ENCODE measurements around the gene ULK4.

The ULK4 gene

DNA sequence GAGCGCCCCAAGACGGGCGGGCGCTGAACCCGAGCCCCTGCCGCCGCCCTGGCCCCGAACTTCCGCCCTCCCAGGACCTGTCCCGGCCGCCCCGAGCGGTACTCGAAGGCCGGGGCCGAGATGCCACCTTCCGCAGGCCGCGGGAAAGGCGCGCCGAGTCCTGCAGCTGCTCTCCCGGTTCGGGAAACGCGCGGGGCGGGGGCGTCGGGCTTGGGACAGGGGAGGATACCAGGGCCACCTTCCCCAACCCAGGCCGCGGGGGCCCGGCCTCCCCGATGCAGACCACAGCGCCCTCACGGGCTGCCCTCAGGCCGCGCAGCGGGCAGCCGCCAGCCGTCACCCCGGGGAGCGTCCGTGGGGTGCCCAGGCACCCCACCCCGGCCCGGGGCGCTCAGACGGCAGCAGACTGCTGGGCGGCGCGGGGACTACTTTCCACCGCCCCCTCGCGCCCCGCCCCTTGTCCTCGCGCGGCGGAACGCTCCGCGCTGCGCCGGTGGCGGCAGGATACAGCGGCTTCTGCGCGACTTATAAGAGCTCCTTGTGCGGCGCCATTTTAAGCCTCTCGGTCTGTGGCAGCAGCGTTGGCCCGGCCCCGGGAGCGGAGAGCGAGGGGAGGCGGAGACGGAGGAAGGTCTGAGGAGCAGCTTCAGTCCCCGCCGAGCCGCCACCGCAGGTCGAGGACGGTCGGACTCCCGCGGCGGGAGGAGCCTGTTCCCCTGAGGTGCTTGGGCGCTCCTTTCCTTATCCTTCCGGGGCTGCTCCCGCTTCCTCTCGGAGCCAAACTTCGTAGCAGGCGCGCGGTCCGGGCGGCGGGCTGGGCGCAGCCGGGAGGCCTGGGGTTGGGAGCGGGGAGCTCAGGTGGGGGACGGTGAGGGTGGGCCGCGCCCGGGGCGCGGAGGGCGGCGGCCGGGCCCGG, 762.7 kb downstream of the ULK4 start, which contains the start of gene CTNNB1:
Gene CTNNB1 (plus strand): TSS at position 556 of the 916 bp plus-strand sequence. CDS start 24,564 bp downstream, outside the sequence.
- H3K9me2 ChIP-seq (replicated peaks; ENCODE audit: control insufficient read depth, low read length) = no peaks in the 10 kb centered on the region
- peaks cover 26% of the 10 kb centered on the region for H3K36me3 ChIP-seq (ENCODE audit: control insufficient read depth, low read length)
- peaks cover 35% of the 10 kb centered on the region for H3K4me1 ChIP-seq (ENCODE audit: control insufficient read depth, low read length)
- H4K20me1 ChIP-seq (ENCODE audit: control insufficient read depth, insufficient read depth, low read depth, low read length) = peaks cover 32% of the 10 kb centered on the region
- no peak for TF ChIP-seq EZH2phosphoT487 (IDR thresholded peaks at IDR 0.05; ENCODE audit: borderline replicate concordance, low read length)
- TF ChIP-seq, protein P1, sequence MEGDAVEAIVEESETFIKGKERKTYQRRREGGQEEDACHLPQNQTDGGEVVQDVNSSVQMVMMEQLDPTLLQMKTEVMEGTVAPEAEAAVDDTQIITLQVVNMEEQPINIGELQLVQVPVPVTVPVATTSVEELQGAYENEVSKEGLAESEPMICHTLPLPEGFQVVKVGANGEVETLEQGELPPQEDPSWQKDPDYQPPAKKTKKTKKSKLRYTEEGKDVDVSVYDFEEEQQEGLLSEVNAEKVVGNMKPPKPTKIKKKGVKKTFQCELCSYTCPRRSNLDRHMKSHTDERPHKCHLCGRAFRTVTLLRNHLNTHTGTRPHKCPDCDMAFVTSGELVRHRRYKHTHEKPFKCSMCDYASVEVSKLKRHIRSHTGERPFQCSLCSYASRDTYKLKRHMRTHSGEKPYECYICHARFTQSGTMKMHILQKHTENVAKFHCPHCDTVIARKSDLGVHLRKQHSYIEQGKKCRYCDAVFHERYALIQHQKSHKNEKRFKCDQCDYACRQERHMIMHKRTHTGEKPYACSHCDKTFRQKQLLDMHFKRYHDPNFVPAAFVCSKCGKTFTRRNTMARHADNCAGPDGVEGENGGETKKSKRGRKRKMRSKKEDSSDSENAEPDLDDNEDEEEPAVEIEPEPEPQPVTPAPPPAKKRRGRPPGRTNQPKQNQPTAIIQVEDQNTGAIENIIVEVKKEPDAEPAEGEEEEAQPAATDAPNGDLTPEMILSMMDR (IDR thresholded peaks at IDR 0.05; ENCODE audit: low read depth, low read length, poor library complexity, severe bottlenecking) = peak; percentile 16
- no peaks in the 10 kb centered on the region for H3K9me3 ChIP-seq (ENCODE audit: control insufficient read depth, insufficient read depth, low read length)
- H3K27ac ChIP-seq (ENCODE audit: low read depth, low read length) = peak within 1 kb of the TSS; percentile 67
- peaks cover 48% of the 10 kb centered on the region for H3K79me2 ChIP-seq (ENCODE audit: control insufficient read depth, low read length)
- H3F3A ChIP-seq (ENCODE audit: control insufficient read depth, insufficient read depth) = peaks cover 7% of the 10 kb centered on the region; the same call in 1 of the 2 replicates
- H3K4me2 ChIP-seq (ENCODE audit: low read length) = peak within 1 kb of the TSS; percentile 71
- peak within 1 kb of the TSS; percentile 77 for H3K4me3 ChIP-seq (ENCODE audit: low read length)
- H3K27me3 ChIP-seq (ENCODE audit: control insufficient read depth, low read length) = peaks cover 5% of the 10 kb centered on the region; the same call in 1 of the 2 replicates

DNA sequence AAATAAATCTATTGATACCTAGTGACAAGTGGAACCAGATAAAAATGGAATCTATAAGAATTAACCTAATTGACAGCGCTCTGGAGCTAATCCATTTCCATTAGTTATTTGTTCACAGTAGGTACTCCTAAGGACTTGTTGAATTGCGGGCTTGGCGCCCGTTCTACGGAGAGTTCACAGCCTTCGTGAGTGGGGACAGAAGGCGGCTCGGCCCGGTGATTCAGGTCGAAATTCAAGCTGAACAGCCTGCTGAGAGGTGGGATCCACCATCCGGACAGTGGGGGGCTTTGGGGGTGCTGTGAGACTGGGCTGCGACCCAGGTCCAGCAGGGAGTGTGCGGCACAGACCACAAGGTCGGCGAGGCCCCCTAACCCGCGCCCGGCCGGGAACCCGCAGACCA, 763.4 kb downstream of the ULK4 start:
- H4K20me1 ChIP-seq (ENCODE audit: control insufficient read depth, insufficient read depth, low read depth, low read length) = peaks cover 25% of the 10 kb centered on the region
- peaks cover 7% of the 10 kb centered on the region; the same call in 1 of the 2 replicates for H3F3A ChIP-seq (ENCODE audit: control insufficient read depth, insufficient read depth)
- H3K36me3 ChIP-seq (ENCODE audit: control insufficient read depth, low read length) = peaks cover 19% of the 10 kb centered on the region
- peaks cover 5% of the 10 kb centered on the region; the same call in 1 of the 2 replicates for H3K27me3 ChIP-seq (ENCODE audit: control insufficient read depth, low read length)
- H3K79me2 ChIP-seq (ENCODE audit: control insufficient read depth, low read length) = peaks cover 41% of the 10 kb centered on the region
- no peak overlapping the region for H3K27ac ChIP-seq (ENCODE audit: low read depth, low read length)
- no peaks in the 10 kb centered on the region for H3K9me2 ChIP-seq (replicated peaks; ENCODE audit: control insufficient read depth, low read length)
- peak overlapping the region; percentile 77 for H3K4me3 ChIP-seq (ENCODE audit: low read length)
- no peak for TF ChIP-seq EZH2phosphoT487 (IDR thresholded peaks at IDR 0.05; ENCODE audit: borderline replicate concordance, low read length)
- TF ChIP-seq, protein P1 (IDR thresholded peaks at IDR 0.05; ENCODE audit: low read depth, low read length, poor library complexity, severe bottlenecking) = no peak
- H3K9me3 ChIP-seq (ENCODE audit: control insufficient read depth, insufficient read depth, low read length) = no peaks in the 10 kb centered on the region
- peak overlapping the region; percentile 71 for H3K4me2 ChIP-seq (ENCODE audit: low read length)
- H3K4me1 ChIP-seq (ENCODE audit: control insufficient read depth, low read length) = peaks cover 29% of the 10 kb centered on the region

GRCh38 chr3:41198046-41198445, 763.9 kb downstream of the ULK4 start:
- H3K4me1 ChIP-seq (ENCODE audit: control insufficient read depth, low read length) = peaks cover 26% of the 10 kb centered on the region
- H3K4me2 ChIP-seq (ENCODE audit: low read length) = peak overlapping the region; percentile 71; the same call in 1 of the 2 replicates
- peaks cover 5% of the 10 kb centered on the region; the same call in 1 of the 2 replicates for H3K27me3 ChIP-seq (ENCODE audit: control insufficient read depth, low read length)
- no peaks in the 10 kb centered on the region for H3K9me2 ChIP-seq (replicated peaks; ENCODE audit: control insufficient read depth, low read length)
- peaks cover 21% of the 10 kb centered on the region for H4K20me1 ChIP-seq (ENCODE audit: control insufficient read depth, insufficient read depth, low read depth, low read length)
- H3F3A ChIP-seq (ENCODE audit: control insufficient read depth, insufficient read depth) = peaks cover 7% of the 10 kb centered on the region; the same call in 1 of the 2 replicates
- TF ChIP-seq, protein P1 (IDR thresholded peaks at IDR 0.05; ENCODE audit: low read depth, low read length, poor library complexity, severe bottlenecking) = no peak
- TF ChIP-seq EZH2phosphoT487 (IDR thresholded peaks at IDR 0.05; ENCODE audit: borderline replicate concordance, low read length) = no peak
- H3K27ac ChIP-seq (ENCODE audit: low read depth, low read length) = no peak overlapping the region
- H3K9me3 ChIP-seq (ENCODE audit: control insufficient read depth, insufficient read depth, low read length) = no peaks in the 10 kb centered on the region
- H3K79me2 ChIP-seq (ENCODE audit: control insufficient read depth, low read length) = peaks cover 37% of the 10 kb centered on the region
- peaks cover 16% of the 10 kb centered on the region for H3K36me3 ChIP-seq (ENCODE audit: control insufficient read depth, low read length)
- peak overlapping the region; percentile 77 for H3K4me3 ChIP-seq (ENCODE audit: low read length)

Data from DOHH2 (cell line).